Spleen (tissue), 11 donors: ENCODE data around the gene POMT1. TPM values are rescaled to one million over a fixed set of nuclear protein-coding genes. Genes with fewer than 3 reads are reported as not detected.
A peak's percentile ranks its signal among the peaks of the same experiment; 100 is the strongest.

Experiments used
- DNase-seq: peaks from one replicate; pipeline ENCODE4 v3.0.0-alpha.2; 2020
- H3K27ac ChIP-seq, 8 donors: fragments of 200-600 bp; sonication (generic) in 7 of 8; 1 replicate in 4 of 8; 2 replicates in 4 of 8; pipeline versions ENCODE4 v1.5.0 to v1.8.0; 2016 to 2021; ENCODE audit warnings: inconsistent platforms in 4 of 8, mild to moderate bottlenecking in 4 of 8, moderate library complexity in 1 of 8
- H3K27me3 ChIP-seq, 7 donors: fragments of 200-600 bp; sonication (generic) in 6 of 7; replicated peaks in 1 of 7; 1 replicate in 4 of 7; 2 replicates in 3 of 7; pipeline versions ENCODE4 v1.5.0 to v1.8.0; 2016 to 2021; ENCODE audit warnings: inconsistent platforms in 3 of 7, mild to moderate bottlenecking in 1 of 7
- H3K36me3 ChIP-seq, 6 donors: fragments of 200-600 bp; sonication (generic) in 5 of 6; 1 replicate in 4 of 6; 2 replicates in 2 of 6; pipeline versions ENCODE4 v1.5.0 to v1.8.0; 2016 to 2021; ENCODE audit warnings: inconsistent platforms in 2 of 6
- H3K4me1 ChIP-seq, 6 donors: fragments of 200-600 bp; sonication (generic) in 5 of 6; 1 replicate in 3 of 6; 2 replicates in 3 of 6; pipeline versions ENCODE4 v1.5.0 to v1.8.0; 2016 to 2021; ENCODE audit warnings: inconsistent platforms in 3 of 6
- H3K4me3 ChIP-seq, 8 donors: fragments of 200-600 bp; sonication (generic) in 7 of 8; 1 replicate in 4 of 8; 2 replicates in 4 of 8; pipeline versions ENCODE4 v1.5.0 to v1.8.0; 2016 to 2021; ENCODE audit warnings: inconsistent platforms in 4 of 8, mild to moderate bottlenecking in 4 of 8, moderate library complexity in 2 of 8
- H3K9me3 ChIP-seq, 8 donors: fragments of 200-600 bp; sonication (generic) in 7 of 8; 1 replicate in 4 of 8; 2 replicates in 4 of 8; pipeline versions ENCODE4 v1.5.0 to v1.8.0; 2016 to 2021; ENCODE audit warnings: inconsistent platforms in 4 of 8
- POLR2A ChIP-seq, 3 donors: fragments of 450-650 bp; IDR thresholded peaks; one replicate each; pipeline ENCODE4 v1.5.1; 2017; ENCODE audit warnings: antibody characterized with exemption in 3 of 3, mild to moderate bottlenecking in 1 of 3
- POLR2AphosphoS5 ChIP-seq, 3 donors: sonication (generic); formaldehyde crosslinking; IDR thresholded peaks; one replicate each; pipeline ENCODE4 v1.5.1; 2017; ENCODE audit warnings: antibody characterized with exemption in 3 of 3
- WGBS, 5 donors: extraction: QIAGEN DNeasy Blood & Tissue Kit in 3 of 5; methylation state at CpG; one replicate each; pipeline versions ENCODE4 v1.1.5 to v1.1.7; 2013 to 2018; 5-methylcytosine and 5-hydroxymethylcytosine counted together
- intact Hi-C: fragments of 100-400 bp; cut with DNase I; formaldehyde crosslinking; loops from one replicate; pipeline ENCODE4 v1.15.0; 2023; ENCODE audit warnings: low total_unique reads
- polyA plus RNA-seq, 3 donors: library from polyadenylated mRNA; stranded (reverse); fragments of 200-250 nt; gene quantifications; one replicate each; pipeline ENCODE4 v1.2.1, GENCODE V29; 2013
- total RNA-seq, 7 donors: library from RNA; depleted of rRNA in 3 of 7; stranded (reverse); fragments of >200 nt in 3 of 7; fragmentation: NEBNext Ultra II Directional in 4 of 7; extraction: Animal tissue kit (Norgen Biotek cat#: 25700) in 4 of 7; gene quantifications; one replicate each; pipeline versions ENCODE4 v1.1.0 to v1.2.1, GENCODE V29; 2016 to 2021
- TF ChIP-seq, protein P1 (sequence below), 11 experiments: fragments of 200-600 bp in 7 of 11; fragments of 450-650 bp in 4 of 11; sonication (generic) in 4 of 11; IDR thresholded peaks in 8 of 11; conservative IDR thresholded peaks in 3 of 11; 1 replicate in 7 of 11; 2 replicates in 4 of 11; pipeline versions ENCODE4 v1.4.0 to v1.8.0; 2016 to 2021; ENCODE audit warnings: antibody characterized with exemption in 11 of 11, inconsistent platforms in 4 of 11, mild to moderate bottlenecking in 1 of 11
- donor health status: healthy with polysubstance abuse.
- donor health status: DM: no; HTN: no; CAD: no; lungs with moderate emphysema.
- donor health status: DM: no; HTN: no; CAD: no.
- donor health status: Bipolar disorder and iron deficiency.
- donor health status: healthy.
- donor health status: DM: no; HTN: no; CAD: no.
- donor health status: DM: yes; HTN: yes; CAD: no.

Gene POMT1
- total and polyA plus RNA-seq, 10 donors: 20.4 to 66.5 (median 32.3) TPM

DNA sequence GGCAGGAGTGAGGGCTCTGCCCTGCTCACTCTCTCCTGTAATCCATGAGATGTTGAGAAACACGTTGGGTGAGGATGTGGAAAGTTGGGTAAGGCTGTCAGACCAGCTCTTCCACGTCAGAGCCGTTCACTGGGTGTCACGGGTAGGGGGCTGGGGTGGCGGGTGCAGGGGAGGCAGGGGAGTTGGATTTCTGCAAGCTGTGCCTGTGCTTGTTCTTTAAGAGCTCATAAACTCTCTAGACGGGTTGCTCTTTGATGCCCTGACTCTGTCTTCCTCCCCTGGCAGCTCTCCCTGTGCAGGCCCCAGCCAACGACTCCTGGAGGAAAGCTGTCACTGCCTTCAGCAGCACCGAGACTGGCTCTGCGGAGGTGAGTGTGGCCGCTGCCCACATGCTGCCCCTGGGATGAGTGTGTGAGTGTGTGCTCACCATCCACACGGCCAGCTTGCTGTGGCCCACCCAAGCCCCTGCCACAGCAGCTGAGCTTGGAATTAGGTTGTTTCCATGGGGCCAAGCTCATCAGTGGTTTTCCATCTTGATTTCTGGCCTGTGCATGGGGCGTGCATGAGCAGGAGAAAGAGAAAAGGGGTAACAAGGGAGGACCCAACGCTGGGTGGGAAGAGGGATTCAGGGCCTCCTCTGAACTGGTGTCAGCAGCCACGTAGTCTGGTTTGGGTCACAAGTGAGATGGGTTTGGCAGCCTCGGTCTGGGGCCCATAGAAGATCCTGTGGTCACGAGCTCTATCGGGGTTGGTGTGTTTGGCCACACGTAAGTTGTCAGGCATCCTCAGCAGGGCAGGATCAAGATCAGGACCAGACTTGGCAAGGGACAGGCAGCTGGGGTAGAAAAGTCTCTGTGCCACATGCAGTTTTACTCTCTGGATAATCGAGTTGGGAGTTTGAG lies 21.0 kb upstream of the POMT1 start:
- Histone ChIP-seq H3K27me3 (no peaks in the 10 kb centered on the region), H3K4me1 (no peaks in the 10 kb centered on the region), H3K4me3 (no peak overlapping the region), H3K27ac (no peak overlapping the region), H3K9me3 (no peaks in the 10 kb centered on the region), H3K36me3 (peaks cover 0 to 100% (median 97%) of the 10 kb centered on the region in 6 donors)
- 78 to 92% (median 85%) methylated on average over 14 to 19 of the region's 19 CpGs for WGBS, 5 donors
- TF ChIP-seq, protein P1, sequence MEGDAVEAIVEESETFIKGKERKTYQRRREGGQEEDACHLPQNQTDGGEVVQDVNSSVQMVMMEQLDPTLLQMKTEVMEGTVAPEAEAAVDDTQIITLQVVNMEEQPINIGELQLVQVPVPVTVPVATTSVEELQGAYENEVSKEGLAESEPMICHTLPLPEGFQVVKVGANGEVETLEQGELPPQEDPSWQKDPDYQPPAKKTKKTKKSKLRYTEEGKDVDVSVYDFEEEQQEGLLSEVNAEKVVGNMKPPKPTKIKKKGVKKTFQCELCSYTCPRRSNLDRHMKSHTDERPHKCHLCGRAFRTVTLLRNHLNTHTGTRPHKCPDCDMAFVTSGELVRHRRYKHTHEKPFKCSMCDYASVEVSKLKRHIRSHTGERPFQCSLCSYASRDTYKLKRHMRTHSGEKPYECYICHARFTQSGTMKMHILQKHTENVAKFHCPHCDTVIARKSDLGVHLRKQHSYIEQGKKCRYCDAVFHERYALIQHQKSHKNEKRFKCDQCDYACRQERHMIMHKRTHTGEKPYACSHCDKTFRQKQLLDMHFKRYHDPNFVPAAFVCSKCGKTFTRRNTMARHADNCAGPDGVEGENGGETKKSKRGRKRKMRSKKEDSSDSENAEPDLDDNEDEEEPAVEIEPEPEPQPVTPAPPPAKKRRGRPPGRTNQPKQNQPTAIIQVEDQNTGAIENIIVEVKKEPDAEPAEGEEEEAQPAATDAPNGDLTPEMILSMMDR (IDR thresholded peaks at IDR 0.05 in 8 of 11, conservative IDR thresholded peaks at IDR 0.05 in 3 of 11): no peak
- TF ChIP-seq POLR2AphosphoS5 (IDR thresholded peaks at IDR 0.05) (peak in 1 of 3 donors; percentile 57), POLR2A (IDR thresholded peaks at IDR 0.05) (no peak)
- intact Hi-C loops: loop anchor here (10.0 kb wide), 1 partner anchor 117 kb away; no protein-coding TSS in a partner anchor
- DNase-seq: no peak

DNA sequence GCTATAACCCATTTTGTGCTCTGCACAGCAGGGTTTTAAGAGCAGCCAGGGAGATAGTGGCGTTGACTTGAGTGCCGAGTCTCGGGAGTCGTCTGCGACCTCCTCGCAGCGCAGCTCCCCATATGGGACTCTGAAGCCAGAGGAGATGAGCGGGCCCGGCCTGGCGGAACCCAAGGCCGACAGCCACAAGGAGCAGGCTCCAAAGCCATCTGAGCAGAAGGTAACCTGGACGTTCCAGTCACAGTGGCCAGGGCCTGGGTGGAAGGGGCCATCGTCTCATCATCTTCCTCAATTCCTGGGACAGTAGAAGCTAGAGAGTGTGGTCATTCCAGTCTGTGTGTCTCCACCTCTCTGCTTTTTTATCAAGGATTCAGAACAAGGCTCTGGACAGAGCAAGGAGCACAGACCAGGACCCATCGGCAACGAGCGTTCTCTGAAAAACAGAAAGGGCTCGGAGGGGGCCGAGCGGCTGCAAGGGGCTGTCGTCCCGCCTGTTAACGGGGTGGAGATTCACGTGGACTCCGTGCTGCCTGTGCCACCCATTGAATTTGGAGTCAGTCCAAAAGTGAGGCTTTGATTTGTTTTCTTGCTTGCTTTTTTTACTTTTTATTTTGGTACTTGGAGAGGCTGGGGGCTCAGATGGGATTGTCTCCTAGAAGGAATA lies 20.2 kb upstream of the POMT1 start:
- H3K9me3 ChIP-seq: no peaks in the 10 kb centered on the region
- H3K4me3 ChIP-seq: no peak overlapping the region
- intact Hi-C loops: loop anchor here (10.0 kb wide), 1 partner anchor 118 kb away; no protein-coding TSS in a partner anchor
- peaks cover 0 to 100% (median 97%) of the 10 kb centered on the region in 6 donors for H3K36me3 ChIP-seq
- WGBS, 5 donors: 93 to 95% (median 94%) methylated on average over 24 of the region's 24 CpGs
- no peak for TF ChIP-seq POLR2A (IDR thresholded peaks at IDR 0.05)
- peak in 2 of 3 donors; percentile 16 to 28 for TF ChIP-seq POLR2AphosphoS5 (IDR thresholded peaks at IDR 0.05)
- no peaks in the 10 kb centered on the region for H3K27me3 ChIP-seq
- H3K4me1 ChIP-seq: no peaks in the 10 kb centered on the region
- no peak for DNase-seq
- H3K27ac ChIP-seq: no peak overlapping the region

DNA sequence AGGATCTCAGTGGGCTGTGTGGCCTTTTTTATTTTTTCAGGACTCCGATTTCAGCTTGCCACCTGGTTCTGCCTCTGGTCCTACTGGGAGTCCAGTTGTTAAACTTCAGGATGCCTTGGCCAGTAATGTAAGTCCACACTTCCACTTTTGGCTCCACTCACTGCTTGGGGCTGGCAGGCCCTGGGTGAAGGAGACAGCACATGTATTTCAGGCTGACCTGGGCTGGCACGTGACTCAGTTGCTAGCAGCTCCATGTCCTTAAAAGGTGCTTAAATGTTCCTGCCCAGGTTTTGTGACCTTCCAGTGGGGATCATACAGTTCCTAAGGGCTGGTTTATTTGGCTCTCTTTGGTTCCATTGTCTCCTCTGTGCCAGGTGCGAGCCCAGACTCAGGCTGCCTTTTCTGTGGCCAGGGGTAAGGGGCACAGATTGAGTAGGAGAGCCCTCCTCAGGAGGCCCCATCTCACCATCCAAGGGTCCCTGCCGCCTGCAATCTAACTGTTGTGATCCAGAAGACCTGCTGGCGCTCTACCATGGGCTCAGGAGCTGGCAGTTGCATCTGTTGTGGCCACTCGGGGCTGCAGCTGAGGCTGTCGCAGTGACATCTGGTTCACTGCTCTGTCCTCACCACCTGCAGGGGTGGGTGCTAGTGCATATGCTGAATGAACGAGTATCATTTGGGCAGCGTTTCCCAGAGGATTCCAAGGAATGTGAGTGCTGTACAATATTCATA lies 19.2 kb upstream of the POMT1 start:
- Histone ChIP-seq H3K4me3 (no peak overlapping the region), H3K27ac (no peak overlapping the region), H3K36me3 (peaks cover 3 to 100% (median 97%) of the 10 kb centered on the region in 6 donors), H3K4me1 (no peaks in the 10 kb centered on the region), H3K9me3 (no peaks in the 10 kb centered on the region), H3K27me3 (no peaks in the 10 kb centered on the region)
- peak; percentile 39 for DNase-seq
- TF ChIP-seq POLR2A (IDR thresholded peaks at IDR 0.05): no peak
- TF ChIP-seq, protein P1 (IDR thresholded peaks at IDR 0.05 in 8 of 11, conservative IDR thresholded peaks at IDR 0.05 in 3 of 11): no peak
- TF ChIP-seq POLR2AphosphoS5 (IDR thresholded peaks at IDR 0.05): no peak
- intact Hi-C loops: loop anchor here (10.0 kb wide), 1 partner anchor 119 kb away; no protein-coding TSS in a partner anchor
- WGBS, 5 donors: 90 to 95% (median 91%) methylated on average over 5 to 9 of the region's 9 CpGs

DNA sequence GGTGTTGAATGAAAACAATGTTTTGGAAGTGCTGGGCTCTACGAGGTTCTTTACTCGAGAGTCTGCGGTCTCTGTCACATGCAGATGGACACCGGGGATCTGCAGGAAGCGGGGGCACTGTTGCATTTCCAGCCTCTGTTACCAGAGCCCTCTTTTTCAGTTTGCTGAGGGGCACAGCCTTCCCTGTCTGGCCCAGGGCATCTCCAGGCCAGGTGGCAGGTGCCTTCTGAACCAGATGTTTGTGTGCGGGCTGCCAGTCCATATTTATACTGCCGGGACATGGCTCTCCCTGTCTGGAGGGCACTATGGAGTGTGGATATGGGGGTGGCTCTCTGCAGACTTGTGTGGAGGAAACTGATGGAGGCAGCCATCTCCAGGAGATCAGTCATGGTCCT lies 18.7 kb upstream of the POMT1 start:
- H3K36me3 ChIP-seq: peaks cover 3 to 100% (median 97%) of the 10 kb centered on the region in 6 donors
- no peaks in the 10 kb centered on the region for H3K27me3 ChIP-seq
- H3K4me3 ChIP-seq: no peak overlapping the region
- WGBS, 5 donors: 96 to 100% (median 97%) methylated on average over 7 of the region's 7 CpGs
- H3K9me3 ChIP-seq: no peaks in the 10 kb centered on the region
- H3K4me1 ChIP-seq: no peaks in the 10 kb centered on the region
- no peak overlapping the region for H3K27ac ChIP-seq
- TF ChIP-seq POLR2AphosphoS5 (IDR thresholded peaks at IDR 0.05) (no peak), POLR2A (IDR thresholded peaks at IDR 0.05) (no peak)
- TF ChIP-seq, protein P1 (IDR thresholded peaks at IDR 0.05 in 8 of 11, conservative IDR thresholded peaks at IDR 0.05 in 3 of 11): no peak
- intact Hi-C loops: loop anchor here (10.0 kb wide), 1 partner anchor 119 kb away; no protein-coding TSS in a partner anchor
- peak; percentile 17 for DNase-seq
